PC-3 (cell line): ENCODE measurements around the gene PELI1. TPM values are rescaled to one million over a fixed set of nuclear protein-coding genes. Genes with fewer than 3 reads are reported as not detected.

ENCODE experiments used
- ATAC-seq: fragments of 200-7000 bp; cut with Tn5 transposase; 2 replicates; pipeline ENCODE4 v1.9.1; 2020; ENCODE audit warnings: mild to moderate bottlenecking, moderate library complexity
- BruUV-seq: library from RNA; stranded (reverse); fragments of 400-500 nt; replicated peaks from 2 replicates; lab custom pipeline; 2021; lab: Mats Ljungman, UMichigan
- CTCF ChIA-PET: fragments of 300-600 bp; sonication (Branson Sonifier 250); formaldehyde crosslinking; loops from one replicate; lab custom pipeline; 2022; ENCODE audit warnings: antibody characterized with exemption; lab: Charles Lee
- POLR2A ChIA-PET: fragments of 300-600 bp; sonication (Branson Sonifier 250); formaldehyde crosslinking; loops from one replicate; lab custom pipeline; 2022; ENCODE audit warnings: antibody characterized with exemption; ENCODE audit not compliant: unreplicated experiment; lab: Charles Lee
- DNase-seq: peaks from one replicate; pipeline ENCODE4 v3.0.0-alpha.2; 2015
- H2AFZ ChIP-seq: fragments of 300-600 bp; sonication (generic); 2 replicates; pipeline ENCODE4 v1.6.0; 2016; ENCODE audit warnings: antibody characterized with exemption, low read length
- H3F3A ChIP-seq: fragments of 300-600 bp; sonication (generic); one replicate; pipeline ENCODE4 v1.6.0; 2017; ENCODE audit warnings: antibody characterized with exemption, low read length, control low read depth, mild to moderate bottlenecking; ENCODE audit not compliant: unreplicated experiment
- H3K27ac ChIP-seq: fragments of 300-600 bp; sonication (generic); 2 replicates; pipeline ENCODE4 v1.5.1; 2016; ENCODE audit warnings: mild to moderate bottlenecking, low read length
- H3K27me3 ChIP-seq: fragments of 300-600 bp; sonication (generic); 2 replicates; pipeline ENCODE4 v1.6.1; 2016; ENCODE audit warnings: low read length, mixed read lengths
- H3K36me3 ChIP-seq: fragments of 300-600 bp; sonication (generic); 2 replicates; pipeline ENCODE4 v1.6.1; 2016; ENCODE audit warnings: low read depth, mixed run types, low read length, mixed read lengths
- H3K4me1 ChIP-seq: fragments of 300-600 bp; sonication (generic); 2 replicates; pipeline ENCODE4 v1.5.1; 2016; ENCODE audit warnings: low read length; ENCODE audit not compliant: insufficient read depth
- H3K4me2 ChIP-seq: fragments of 300-600 bp; sonication (generic); 2 replicates; pipeline ENCODE4 v1.6.0; 2016; ENCODE audit warnings: low read length
- H3K4me3 ChIP-seq: fragments of 300-600 bp; sonication (generic); 2 replicates; pipeline ENCODE4 v1.5.1; 2016; ENCODE audit warnings: mild to moderate bottlenecking, low read length, mixed read lengths
- H3K79me2 ChIP-seq: fragments of 300-600 bp; sonication (generic); 2 replicates; pipeline ENCODE4 v1.6.1; 2017; ENCODE audit warnings: low read length, mixed read lengths
- H3K9ac ChIP-seq: fragments of 300-600 bp; sonication (generic); 2 replicates; pipeline ENCODE4 v1.6.0; 2016; ENCODE audit warnings: mild to moderate bottlenecking, low read length
- H3K9me2 ChIP-seq: fragments of 300-600 bp; sonication (generic); replicated peaks from 2 replicates; pipeline ENCODE4 v1.6.1; 2016; ENCODE audit warnings: mixed run types, low read length, mixed read lengths
- H3K9me3 ChIP-seq: fragments of 300-600 bp; sonication (generic); 2 replicates; pipeline ENCODE4 v1.6.1; 2016; ENCODE audit warnings: low read length, mixed read lengths
- H4K20me1 ChIP-seq: fragments of 300-600 bp; sonication (generic); 2 replicates; pipeline ENCODE4 v1.6.1; 2016; ENCODE audit warnings: low read length, mixed read lengths
- CTCF ChIP-seq: fragments of 300-600 bp; sonication (generic); conservative IDR thresholded peaks from 2 replicates; pipeline ENCODE4 v1.5.1; 2017; ENCODE audit warnings: antibody characterized with exemption, low read depth, mild to moderate bottlenecking, low read length
- EZH2 ChIP-seq: fragments of 300-600 bp; sonication (generic); IDR thresholded peaks from one replicate; pipeline ENCODE4 v1.6.1; 2017; ENCODE audit warnings: antibody characterized with exemption, mild to moderate bottlenecking, low read length; ENCODE audit not compliant: unreplicated experiment
- EZH2phosphoT487 ChIP-seq: fragments of 300-600 bp; sonication (generic); IDR thresholded peaks from 2 replicates; pipeline ENCODE4 v1.6.1; 2018; ENCODE audit warnings: mild to moderate bottlenecking, antibody characterized with exemption, low read length, borderline replicate concordance
- intact Hi-C: fragments of 100-400 bp; cut with micrococcal nuclease; formaldehyde crosslinking; loops from 2 replicates; pipeline ENCODE4 v1.9.0; 2023
- total RNA-seq: library from RNA; depleted of rRNA; stranded (reverse); fragments of >200 nt; gene quantifications from 2 replicates; pipeline ENCODE4 v1.2.3, GENCODE V29; 2014

PELI1 gene
- total RNA-seq, 1 experiment from 2014 or later, result 5.6 TPM

DNA sequence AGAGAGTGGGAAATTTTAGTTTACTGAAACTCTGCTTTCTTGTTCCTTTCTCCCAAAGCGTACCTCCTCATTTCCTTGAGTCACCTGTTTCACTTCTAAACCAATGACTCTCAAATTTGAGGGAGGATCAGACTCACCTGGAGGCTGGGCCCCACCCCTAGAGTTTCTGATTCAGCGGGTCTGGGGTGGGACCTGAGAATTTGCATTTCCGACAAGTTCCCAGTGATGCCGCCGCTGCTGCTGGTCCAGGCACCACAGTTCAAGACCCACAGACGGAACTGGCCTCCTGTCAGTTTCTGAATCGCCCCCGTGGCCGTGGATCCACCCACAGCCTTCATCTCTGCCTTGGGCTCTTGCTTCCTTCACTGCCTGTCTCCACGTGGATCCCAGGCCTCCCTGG lies 44.9 kb upstream of the PELI1 start:
- DNase-seq, result no peak
- no peaks in the 10 kb centered on the region for H3K9me2 ChIP-seq
- no peaks in the 10 kb centered on the region for H4K20me1 ChIP-seq
- H3K79me2 ChIP-seq, result no peaks in the 10 kb centered on the region
- 0 out of 2 replicates have a peak, but pooled peaks cover 2% of the 10 kb centered on the region for H3K27me3 ChIP-seq
- no peaks in the 10 kb centered on the region for H3K4me1 ChIP-seq
- H3F3A ChIP-seq, result no peaks in the 10 kb centered on the region
- intact Hi-C loops, result no loop called here
- H3K27ac ChIP-seq, result no peak overlapping the region
- POLR2A ChIA-PET, result no interaction called here
- H3K9me3 ChIP-seq, result no peaks in the 10 kb centered on the region
- BruUV-seq, result no TSS peak
- TF ChIP-seq CTCF, result no peak
- TF ChIP-seq EZH2phosphoT487, result no peak
- TF ChIP-seq EZH2, result no peak
- no peak overlapping the region for H3K4me2 ChIP-seq
- CTCF ChIA-PET, result no interaction called here
- no peak overlapping the region for H3K9ac ChIP-seq
- H3K36me3 ChIP-seq, result no peaks in the 10 kb centered on the region
- H3K4me3 ChIP-seq, result no peak overlapping the region
- H2AFZ ChIP-seq, result no peak overlapping the region
- no peak for ATAC-seq

DNA sequence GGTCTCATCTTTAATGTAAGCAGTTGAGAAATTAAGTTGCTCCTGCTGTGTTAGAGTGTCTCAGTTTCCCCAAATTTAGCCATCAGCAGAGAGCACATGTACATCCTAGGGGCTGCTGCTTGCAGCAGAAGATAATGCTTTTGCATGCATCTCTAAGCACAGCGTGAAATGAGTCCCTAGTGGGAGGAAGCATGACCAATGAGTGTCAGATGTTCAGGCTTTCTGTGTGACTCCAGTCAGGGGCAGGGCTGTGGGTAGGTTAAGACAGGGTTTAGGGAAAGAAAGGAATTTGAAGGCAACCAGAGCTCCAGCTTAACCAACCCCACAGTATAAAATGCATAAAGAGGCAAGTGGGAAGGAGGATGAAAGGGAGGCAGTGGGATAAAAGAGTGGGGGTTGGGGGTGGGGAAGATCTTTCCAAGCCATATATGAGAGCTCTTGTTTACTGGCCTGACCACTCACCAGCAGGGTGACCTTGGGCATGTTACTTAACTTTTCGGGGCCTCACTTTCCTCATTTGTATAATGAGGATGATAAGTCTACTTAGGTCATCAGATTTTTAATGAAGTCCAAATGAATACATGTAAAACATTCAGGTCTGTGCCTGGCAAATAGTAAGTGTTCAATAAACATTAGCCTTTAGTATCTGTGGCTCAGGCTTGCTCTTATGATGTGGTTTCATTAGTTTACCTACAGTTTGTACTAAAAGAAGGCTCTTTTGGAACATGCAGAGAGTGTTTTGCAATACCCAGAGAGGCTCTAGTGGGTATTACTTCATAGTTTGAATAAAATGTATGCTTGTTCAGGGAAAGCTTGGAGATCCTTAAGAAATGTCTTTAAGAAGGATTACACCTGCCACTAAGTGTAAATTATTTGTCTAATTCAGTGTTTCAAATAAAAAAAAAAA lies 42.7 kb upstream of the PELI1 start:
- Histone ChIP-seq H3K4me2 (no peak overlapping the region), H3K79me2 (no peaks in the 10 kb centered on the region), H3K27me3 (0 out of 2 replicates have a peak, but pooled peaks cover 4% of the 10 kb centered on the region), H3K9me3 (no peaks in the 10 kb centered on the region), H3F3A (no peaks in the 10 kb centered on the region), H4K20me1 (no peaks in the 10 kb centered on the region), H3K4me3 (no peak overlapping the region), H3K4me1 (no peaks in the 10 kb centered on the region), H2AFZ (no peak overlapping the region), H3K9ac (no peak overlapping the region), H3K9me2 (no peaks in the 10 kb centered on the region), H3K36me3 (no peaks in the 10 kb centered on the region), H3K27ac (no peak overlapping the region)
- no TSS peak for BruUV-seq
- intact Hi-C loops, result no loop called here
- ChIA-PET POLR2A (no interaction called here), CTCF (no interaction called here)
- TF ChIP-seq CTCF (no peak), EZH2 (no peak), EZH2phosphoT487 (no peak)
- DNase-seq (no peak), ATAC-seq (no peak)
